Lung (tissue), 12 donors: Measurements from ENCODE around the gene MUC4. TPM values are rescaled to one million over a fixed set of nuclear protein-coding genes. Genes with fewer than 3 reads are reported as not detected.

ENCODE experiments used
- ATAC-seq: fragments of 200-7000 bp; cut with Tn5 transposase; one replicate; pipeline ENCODE4 v1.9.1; 2020; ENCODE audit warnings: moderate number of reproducible peaks; ENCODE audit not compliant: insufficient read depth, low FRiP score
- DNase-seq, 3 donors: peaks; one replicate each; pipeline ENCODE4 v3.0.0-alpha.2; 2013 to 2017
- H3K27ac ChIP-seq, 2 donors: one replicate each; pipeline ENCODE4 v1.5.1; 2013; ENCODE audit warnings: mild to moderate bottlenecking in 2 of 2, moderate library complexity in 2 of 2, control low read depth in 1 of 2, inconsistent platforms in 1 of 2, low read depth in 1 of 2, low read length in 1 of 2
- H3K27me3 ChIP-seq, 3 donors: one replicate each; pipeline ENCODE4 v1.5.1; 2013; ENCODE audit warnings: low read length in 2 of 3; ENCODE audit not compliant: control insufficient read depth in 3 of 3, insufficient read depth in 3 of 3
- H3K36me3 ChIP-seq, 4 donors: one replicate each; pipeline ENCODE4 v1.5.1; 2013; ENCODE audit warnings: low read length in 4 of 4, mild to moderate bottlenecking in 1 of 4, moderate library complexity in 1 of 4; ENCODE audit not compliant: control insufficient read depth in 4 of 4, insufficient read depth in 4 of 4
- H3K4me1 ChIP-seq, 5 donors: one replicate each; pipeline ENCODE4 v1.5.1; 2013; ENCODE audit warnings: low read length in 5 of 5, mild to moderate bottlenecking in 2 of 5, moderate library complexity in 1 of 5; ENCODE audit not compliant: control insufficient read depth in 5 of 5, insufficient read depth in 5 of 5
- H3K4me3 ChIP-seq: one replicate; pipeline ENCODE4 v1.5.1; 2013; ENCODE audit warnings: mild to moderate bottlenecking, control low read depth, moderate library complexity
- H3K9ac ChIP-seq, 2 donors: one replicate each; pipeline ENCODE4 v1.5.1; 2013; ENCODE audit warnings: low read length in 2 of 2, control low read depth in 1 of 2; ENCODE audit not compliant: insufficient read depth in 1 of 2
- H3K9me3 ChIP-seq, 4 donors: one replicate each; pipeline ENCODE4 v1.5.1; 2013; ENCODE audit warnings: low read length in 3 of 4, mild to moderate bottlenecking in 1 of 4, moderate library complexity in 1 of 4; ENCODE audit not compliant: control insufficient read depth in 4 of 4, insufficient read depth in 3 of 4
- WGBS, 2 donors: extraction: QIAGEN DNeasy Blood & Tissue Kit; methylation state at CpG; one replicate each; pipeline ENCODE4 v1.1.7; 2013; 5-methylcytosine and 5-hydroxymethylcytosine counted together
- polyA plus RNA-seq, 2 donors: library from polyadenylated mRNA; stranded (reverse); fragments of 200-250 nt; gene quantifications; one replicate each; pipeline ENCODE4 v1.2.1, GENCODE V29; 2013
- total RNA-seq, 2 donors: library from RNA; depleted of rRNA in 1 of 2; stranded (reverse); fragments of >200 nt in 1 of 2; gene quantifications; one replicate each; pipeline ENCODE4 v1.2.1, GENCODE V29; 2014 to 2021
- TF ChIP-seq, protein P1 (sequence below): IDR thresholded peaks from 2 replicates; pipeline ENCODE4 v1.5.1; 2012; ENCODE audit warnings: mild to moderate bottlenecking; ENCODE audit errors: control extremely low read depth, extremely low read depth
- donor health status: control.
- donor health status: control.
- donor health status: Bipolar disorder and iron deficiency.
- donor health status: healthy.
- donor health status: DM: yes; HTN: yes; CAD: no.

MUC4 gene
- total and polyA plus RNA-seq, 4 donors: 10.0 to 56.0 (median 21.9) TPM

DNA sequence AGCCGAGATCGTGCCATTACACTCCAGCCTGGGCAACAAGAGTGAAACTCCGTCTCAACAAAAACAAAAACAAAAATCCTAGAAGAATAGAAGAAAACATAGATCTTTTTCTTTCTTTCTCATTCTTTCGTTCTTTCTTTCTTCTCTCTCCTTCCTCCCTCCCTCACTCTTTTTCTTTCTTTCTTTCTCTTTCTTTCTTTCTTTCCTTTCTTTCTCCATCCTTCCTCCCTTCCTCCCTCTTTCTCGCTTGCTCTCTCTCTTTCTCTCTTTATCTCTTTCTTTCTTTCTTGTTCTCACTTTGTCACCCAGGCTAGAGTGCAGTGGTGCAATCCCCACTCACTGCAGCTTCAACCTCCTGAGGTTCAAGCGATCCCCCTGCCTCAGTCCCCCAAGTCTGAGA is 33.8 kb upstream of the MUC4 start:
- H3K27ac ChIP-seq: no peak overlapping the region
- WGBS, 2 donors: 90 to 92% methylated on average over 6 of the region's 6 CpGs
- no peak overlapping the region for H3K9ac ChIP-seq
- H3K27me3 ChIP-seq: peaks cover 0 to 14% (median 0%) of the 10 kb centered on the region in 3 donors
- no peak overlapping the region for H3K4me3 ChIP-seq
- H3K4me1 ChIP-seq: peaks cover 0 to 3% (median 0%) of the 10 kb centered on the region in 5 donors
- DNase-seq (no peak), ATAC-seq (no peak)
- H3K9me3 ChIP-seq: no peaks in the 10 kb centered on the region
- TF ChIP-seq, protein P1, sequence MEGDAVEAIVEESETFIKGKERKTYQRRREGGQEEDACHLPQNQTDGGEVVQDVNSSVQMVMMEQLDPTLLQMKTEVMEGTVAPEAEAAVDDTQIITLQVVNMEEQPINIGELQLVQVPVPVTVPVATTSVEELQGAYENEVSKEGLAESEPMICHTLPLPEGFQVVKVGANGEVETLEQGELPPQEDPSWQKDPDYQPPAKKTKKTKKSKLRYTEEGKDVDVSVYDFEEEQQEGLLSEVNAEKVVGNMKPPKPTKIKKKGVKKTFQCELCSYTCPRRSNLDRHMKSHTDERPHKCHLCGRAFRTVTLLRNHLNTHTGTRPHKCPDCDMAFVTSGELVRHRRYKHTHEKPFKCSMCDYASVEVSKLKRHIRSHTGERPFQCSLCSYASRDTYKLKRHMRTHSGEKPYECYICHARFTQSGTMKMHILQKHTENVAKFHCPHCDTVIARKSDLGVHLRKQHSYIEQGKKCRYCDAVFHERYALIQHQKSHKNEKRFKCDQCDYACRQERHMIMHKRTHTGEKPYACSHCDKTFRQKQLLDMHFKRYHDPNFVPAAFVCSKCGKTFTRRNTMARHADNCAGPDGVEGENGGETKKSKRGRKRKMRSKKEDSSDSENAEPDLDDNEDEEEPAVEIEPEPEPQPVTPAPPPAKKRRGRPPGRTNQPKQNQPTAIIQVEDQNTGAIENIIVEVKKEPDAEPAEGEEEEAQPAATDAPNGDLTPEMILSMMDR: no peak
- no peaks in the 10 kb centered on the region for H3K36me3 ChIP-seq

DNA sequence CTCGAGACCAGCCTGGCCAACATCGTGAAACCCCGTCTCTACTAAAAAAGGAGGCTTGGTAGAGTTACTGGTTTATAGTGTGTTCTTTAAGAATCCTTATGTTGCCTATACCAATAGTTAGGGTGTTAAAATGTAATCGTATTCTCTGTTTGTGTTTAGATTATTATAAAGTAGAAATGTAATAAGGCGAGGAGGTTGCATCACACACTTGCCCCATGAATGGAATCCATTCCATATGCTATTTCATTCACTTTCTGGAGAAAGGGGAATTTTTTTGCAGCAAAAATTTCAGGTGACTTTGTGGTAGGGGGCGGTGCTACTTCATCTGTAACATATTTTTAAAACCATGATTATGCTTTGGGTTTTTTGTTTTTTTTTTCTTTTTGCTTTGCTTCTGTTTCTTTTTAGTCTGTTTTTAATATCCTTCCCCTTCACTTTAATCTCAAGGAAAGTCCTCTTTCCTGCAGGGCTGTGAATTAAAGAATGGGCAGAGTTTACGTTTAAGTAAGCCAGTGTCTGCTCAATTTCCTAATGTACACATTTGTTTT is 33.0 kb upstream of the MUC4 start:
- H3K27me3 ChIP-seq: peaks cover 0 to 16% (median 0%) of the 10 kb centered on the region in 3 donors
- H3K9me3 ChIP-seq: no peaks in the 10 kb centered on the region
- DNase-seq (no peak), ATAC-seq (no peak)
- no peak overlapping the region for H3K4me3 ChIP-seq
- WGBS, 2 donors: 88 to 90% methylated on average over 7 of the region's 7 CpGs
- TF ChIP-seq, protein P1: no peak
- no peak overlapping the region for H3K9ac ChIP-seq
- no peak overlapping the region for H3K27ac ChIP-seq
- no peaks in the 10 kb centered on the region for H3K36me3 ChIP-seq
- H3K4me1 ChIP-seq: peaks cover 0 to 3% (median 0%) of the 10 kb centered on the region in 5 donors

DNA sequence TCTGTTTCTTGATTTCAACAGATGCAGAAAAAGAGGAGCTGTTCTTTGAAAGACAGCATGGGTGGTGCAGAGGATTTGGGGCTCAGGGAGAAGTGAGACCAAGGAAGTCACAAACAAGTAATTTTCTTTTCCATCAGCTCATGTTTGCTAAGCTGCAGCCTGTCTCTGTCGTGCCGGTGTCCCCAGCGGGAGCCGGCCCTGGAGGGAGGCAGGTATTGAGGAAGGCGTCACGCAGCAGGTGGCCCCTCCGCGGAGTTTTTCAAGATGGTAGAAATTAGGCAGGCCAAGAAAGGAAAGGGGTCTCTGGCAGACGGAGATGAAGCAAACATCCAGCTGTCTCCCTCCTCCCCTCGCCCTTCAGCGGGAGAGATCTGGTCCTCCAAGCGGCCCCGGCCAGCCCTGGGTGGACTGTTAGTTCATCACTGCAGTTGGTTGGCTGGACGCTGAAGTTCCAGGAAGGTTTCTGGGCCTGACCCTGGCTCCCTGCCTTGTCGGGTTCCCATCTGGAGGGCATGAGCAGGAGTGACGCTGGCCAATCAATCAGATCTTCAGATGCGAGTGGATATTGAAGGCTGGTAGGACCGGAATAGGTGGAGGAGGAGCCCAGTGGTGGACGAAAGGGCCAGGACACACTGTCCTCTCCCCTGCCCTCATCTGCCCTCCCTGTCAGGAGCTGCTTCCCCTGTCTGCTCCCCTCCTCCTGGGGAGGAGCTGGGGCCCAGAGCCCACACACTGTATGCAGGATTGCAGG is 27.7 kb upstream of the MUC4 start:
- Histone ChIP-seq H3K9ac (no peak overlapping the region), H3K27ac (no peak overlapping the region), H3K36me3 (no peaks in the 10 kb centered on the region), H3K4me3 (no peak overlapping the region), H3K4me1 (no peaks in the 10 kb centered on the region), H3K27me3 (peaks cover 0 to 18% (median 0%) of the 10 kb centered on the region in 3 donors), H3K9me3 (peaks cover 0 to 2% (median 0%) of the 10 kb centered on the region in 4 donors)
- TF ChIP-seq, protein P1: no peak
- 61 to 80% methylated on average over 19 of the region's 19 CpGs for WGBS, 2 donors
- ATAC-seq (no peak), DNase-seq (peak in 1 of 3 donors; percentile 26)
